Right ventricle myocardium superior (tissue), 1 donor: ENCODE data around the gene RFX8. TPM values are rescaled to one million over a fixed set of nuclear protein-coding genes. Genes with fewer than 3 reads are reported as not detected.

Experiments used
- ATAC-seq: fragments of 200-7000 bp; cut with Tn5 transposase; one replicate; pipeline ENCODE4 v1.9.1; 2020; ENCODE audit warnings: mild to moderate bottlenecking; ENCODE audit not compliant: poor library complexity
- DNase-seq: peaks from one replicate; pipeline ENCODE4 v3.0.0-alpha.2; 2020
- intact Hi-C: fragments of 100-400 bp; cut with DNase I; formaldehyde crosslinking; loops from one replicate; pipeline ENCODE4 v1.11.2; 2022
- total RNA-seq: library from RNA; stranded (reverse); fragmentation: NEBNext Ultra II Directional; extraction: Animal tissue kit (Norgen Biotek cat#: 25700); gene quantifications from one replicate; pipeline ENCODE4 v1.2.1, GENCODE V29; 2021
- donor health status: DM: no; HTN: yes; CAD: no; lungs with severe emphysema.

Gene RFX8
- total RNA-seq, 1 donor from 2014 or later: not detected

DNA sequence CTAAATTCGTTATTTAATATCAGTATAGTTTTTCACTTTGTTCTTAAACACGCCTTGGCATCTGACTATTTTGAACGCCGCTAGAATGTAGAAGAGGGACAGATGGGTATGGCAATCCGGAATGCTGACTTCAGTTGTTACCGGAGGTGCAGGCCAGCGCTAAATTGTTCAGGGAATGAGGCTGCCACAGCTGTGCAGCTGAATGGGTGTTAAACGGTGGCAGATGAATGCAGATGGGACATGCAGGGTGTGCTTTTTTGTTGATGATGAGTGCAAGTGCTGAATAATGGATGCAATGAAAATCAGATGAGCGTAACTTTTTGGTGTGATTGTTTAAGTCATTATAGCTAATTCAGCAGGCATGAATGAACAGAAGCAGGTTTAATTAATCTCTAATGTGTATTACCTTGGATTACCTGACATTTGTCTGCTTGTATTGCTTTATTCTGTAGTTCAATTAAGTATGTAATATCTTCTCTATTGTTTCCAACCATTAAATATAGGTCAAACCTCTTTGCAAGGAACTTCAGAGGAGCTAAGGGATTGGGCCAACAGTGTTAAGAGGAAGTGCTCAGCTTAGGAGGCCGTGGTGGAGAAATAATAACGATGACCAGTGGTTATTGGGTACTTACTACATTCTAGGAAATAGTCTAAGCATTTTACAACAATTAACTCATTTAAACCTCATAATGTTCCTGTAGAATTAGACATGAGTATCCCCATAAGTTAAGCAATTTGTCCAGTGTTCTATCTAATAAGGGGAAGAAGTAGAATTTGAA, 75.7 kb downstream of the RFX8 start:
- DNase-seq (no peak), ATAC-seq (no peak)
- intact Hi-C loops: no loop called here

DNA sequence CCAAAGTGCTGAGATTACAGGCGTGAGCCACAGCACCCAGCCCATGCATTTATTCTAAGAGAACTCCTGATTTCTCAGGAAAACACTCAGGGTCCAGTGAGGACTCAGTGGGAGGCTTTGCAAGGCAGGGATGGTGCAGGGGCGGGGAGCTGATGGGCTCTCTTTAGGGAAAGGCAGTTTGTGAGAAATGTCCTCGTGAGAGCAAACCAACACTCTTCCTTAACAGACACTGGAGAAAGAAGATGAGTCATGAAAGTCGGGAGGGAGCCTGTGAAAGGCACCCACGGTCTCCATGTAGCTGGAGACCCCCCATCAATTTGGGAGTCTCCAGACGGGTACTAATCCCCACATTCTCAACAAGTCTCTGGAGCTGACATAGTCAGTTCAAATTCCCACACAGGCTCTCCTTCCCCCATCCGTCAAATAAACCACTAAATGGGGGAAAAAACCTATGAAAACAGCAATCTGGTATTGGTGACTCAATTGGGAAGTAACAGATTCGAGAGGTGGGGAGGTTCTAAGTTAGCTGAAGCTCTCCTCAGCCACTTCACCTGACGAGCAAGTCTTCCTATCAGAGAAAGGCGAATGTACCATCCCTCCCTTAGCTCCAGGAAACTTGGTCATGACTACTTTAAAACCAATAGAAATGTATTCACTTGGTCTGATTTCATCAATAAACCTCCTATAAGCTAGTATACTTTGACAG, 76.6 kb downstream of the RFX8 start:
- ATAC-seq (no peak), DNase-seq (no peak)
- intact Hi-C loops: no loop called here

DNA sequence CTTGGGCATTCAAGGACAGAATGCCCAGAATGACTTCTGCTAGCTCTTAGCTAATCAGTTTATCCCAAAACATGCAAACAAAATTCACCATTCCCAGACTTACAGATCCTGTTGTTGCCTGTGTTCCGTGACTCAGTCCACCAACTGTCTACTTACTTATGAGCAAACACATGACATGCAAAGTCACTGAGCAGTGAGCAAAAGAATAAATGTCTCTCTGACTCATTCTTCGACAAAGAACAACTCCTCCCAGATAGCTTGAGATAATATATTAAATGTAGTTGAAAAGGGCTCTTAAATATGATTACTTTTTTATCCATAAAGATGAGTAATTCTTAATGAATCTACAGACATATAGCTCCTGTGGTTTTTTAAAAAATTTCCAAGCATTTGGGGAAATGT, 78.6 kb downstream of the RFX8 start:
- intact Hi-C loops: no loop called here
- DNase-seq (no peak), ATAC-seq (no peak)

DNA sequence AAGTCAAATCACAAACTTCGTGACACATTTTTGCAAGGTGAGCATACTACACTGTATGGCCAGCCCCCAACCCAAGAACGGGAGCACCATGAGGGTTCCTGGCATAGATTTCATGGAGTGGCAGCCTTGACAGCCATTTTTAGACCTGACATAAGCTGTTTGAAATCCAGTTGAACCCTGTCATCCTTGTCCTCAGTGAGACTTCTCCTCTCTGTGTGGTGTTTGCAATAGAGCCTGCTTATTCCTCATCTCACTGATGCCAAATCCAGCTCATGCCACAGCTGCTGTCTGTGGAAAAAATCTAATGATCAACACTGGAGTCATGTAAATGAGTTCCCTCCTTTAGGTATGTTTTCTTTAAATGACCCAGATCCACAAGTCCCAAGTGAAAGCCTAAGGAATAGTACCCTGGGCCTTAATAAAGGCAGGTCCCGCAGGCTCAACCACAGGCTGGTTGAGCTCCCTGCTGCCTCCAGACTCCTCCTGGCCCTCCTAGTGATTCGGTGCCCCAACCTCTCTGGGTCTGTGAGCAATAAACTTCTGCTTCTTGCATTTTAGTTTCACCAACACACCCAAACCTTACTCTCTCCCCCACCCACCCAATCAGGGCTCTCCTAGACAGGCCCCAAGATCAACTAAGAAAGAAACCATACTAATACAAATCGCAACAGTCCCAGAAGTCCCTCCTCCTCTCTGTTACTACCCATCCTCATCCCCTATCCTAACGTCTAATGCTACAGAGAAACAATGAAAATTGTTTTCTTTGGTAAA, 79.2 kb downstream of the RFX8 start:
- no peak for ATAC-seq
- intact Hi-C loops: no loop called here
- no peak for DNase-seq

DNA sequence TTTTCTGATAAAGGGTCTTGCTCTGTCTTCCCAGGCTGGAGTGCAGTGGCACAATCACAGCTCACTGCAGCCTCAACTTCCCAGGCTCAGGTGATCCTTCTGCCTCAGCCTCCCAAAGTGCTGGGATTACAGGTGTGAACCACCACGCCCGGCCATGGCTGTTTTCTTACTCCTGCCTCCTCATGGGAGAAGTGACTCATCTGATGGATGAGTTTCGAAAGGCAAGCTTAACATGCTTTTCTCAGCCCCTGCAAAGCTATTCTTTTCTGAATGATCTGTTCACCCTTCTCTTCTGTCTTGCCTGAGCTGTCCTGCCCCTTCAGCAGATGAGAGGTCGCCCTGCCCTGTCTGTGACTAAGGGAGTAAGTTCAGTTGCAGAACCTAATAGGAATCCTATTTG, 86.7 kb downstream of the RFX8 start:
- ATAC-seq: no peak
- intact Hi-C loops: no loop called here

DNA sequence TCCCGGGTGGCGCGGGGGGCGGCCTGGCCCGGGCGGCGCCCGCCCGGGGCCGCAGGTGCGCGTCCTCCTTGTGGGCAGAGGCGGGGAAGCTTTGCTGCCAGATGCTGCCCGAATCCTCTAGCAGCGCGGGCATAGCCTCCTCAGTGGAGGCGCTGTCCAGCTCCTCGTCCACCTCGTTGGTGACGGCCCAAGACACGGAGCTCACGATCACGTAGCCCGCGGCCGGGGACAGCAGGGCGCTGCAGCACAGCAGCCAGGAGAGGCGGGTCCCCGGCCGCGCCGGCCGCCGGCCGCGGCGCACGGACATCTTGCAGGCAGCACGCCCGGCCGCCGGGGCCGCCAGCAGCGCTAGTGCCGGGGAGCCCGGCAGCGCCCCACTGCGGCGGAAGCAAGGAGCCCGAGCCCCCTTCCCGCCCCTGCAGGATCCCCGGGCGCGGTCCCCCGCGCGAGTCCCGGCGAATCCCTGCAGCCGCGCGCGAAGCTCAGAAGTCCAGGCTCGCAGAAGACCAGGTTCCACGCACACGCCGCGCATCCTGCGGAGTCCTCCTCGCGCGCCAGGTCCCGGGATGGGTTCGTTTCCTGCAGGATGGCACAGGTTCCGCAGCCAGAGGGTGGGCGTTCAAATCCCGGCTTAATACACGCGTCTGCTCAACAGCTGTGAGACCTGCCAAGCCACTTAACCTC, 87.6 kb downstream of the RFX8 start, which contains the start of gene CREG2:
Gene CREG2 (minus strand): TSS at position 353 of the 684 bp plus-strand sequence. CDS start 46 bp downstream, at position 307.
- DNase-seq (peak; percentile 79), ATAC-seq (peak; percentile 95)
- intact Hi-C loops: no loop called here

More for the DNA sequence above, 86.7 kb downstream of the RFX8 start:
- DNase-seq: no peak

DNA sequence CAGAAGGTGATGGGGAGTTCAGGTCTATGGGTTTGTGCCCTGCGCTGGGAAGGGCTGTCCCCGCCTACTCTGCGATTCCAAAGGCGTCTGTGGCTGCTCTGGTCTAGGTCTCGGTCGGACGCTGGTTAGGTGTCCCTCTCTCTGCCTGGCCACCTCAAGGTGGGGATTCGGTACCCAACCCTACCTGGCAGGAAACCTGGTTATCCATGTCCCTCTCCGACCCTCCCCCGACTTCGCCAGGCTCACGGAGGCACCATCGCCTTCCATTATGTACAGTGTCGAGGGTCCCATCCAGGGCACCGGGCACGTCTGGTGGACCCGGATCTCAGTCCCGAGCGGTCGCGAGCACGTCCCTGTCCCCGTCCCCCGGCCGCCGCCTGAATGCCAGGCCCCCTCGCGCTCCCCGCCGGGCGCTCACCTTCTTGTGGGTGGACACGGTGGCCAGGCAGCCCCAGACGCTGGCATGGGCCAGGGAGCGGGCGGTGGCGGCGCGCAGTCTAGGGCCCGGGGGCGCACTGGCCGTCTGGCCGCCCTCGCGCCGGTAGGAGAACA, 88.2 kb downstream of the RFX8 start:
- peak; percentile 26 for ATAC-seq
- no peak for DNase-seq
- intact Hi-C loops: no loop called here

DNA sequence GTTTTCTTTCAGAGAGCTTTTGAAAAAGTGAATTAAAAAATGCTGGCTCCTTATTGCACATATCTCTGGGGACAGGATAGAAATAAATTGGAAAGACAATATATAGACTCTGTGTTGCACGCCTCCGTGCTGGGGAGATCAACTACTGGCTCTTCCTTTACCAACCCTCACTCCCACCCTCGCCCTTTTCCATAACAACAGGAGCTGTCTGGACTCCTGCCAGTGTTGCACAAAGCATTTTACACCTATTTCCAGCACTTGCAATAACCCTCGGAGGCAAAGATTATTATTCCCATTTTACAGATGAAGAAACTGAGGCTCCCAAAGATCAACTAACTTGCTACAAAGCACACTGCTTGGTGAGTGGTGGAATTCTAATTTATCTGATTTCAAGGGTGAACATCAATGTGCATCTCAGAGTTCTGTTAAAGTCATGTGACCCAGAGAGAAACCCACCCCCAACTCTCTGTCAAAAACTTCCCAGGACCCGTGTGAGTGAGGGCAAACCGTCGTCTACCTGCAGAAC, 91.8 kb downstream of the RFX8 start:
- intact Hi-C loops: no loop called here
- no peak for ATAC-seq
- DNase-seq: no peak

DNA sequence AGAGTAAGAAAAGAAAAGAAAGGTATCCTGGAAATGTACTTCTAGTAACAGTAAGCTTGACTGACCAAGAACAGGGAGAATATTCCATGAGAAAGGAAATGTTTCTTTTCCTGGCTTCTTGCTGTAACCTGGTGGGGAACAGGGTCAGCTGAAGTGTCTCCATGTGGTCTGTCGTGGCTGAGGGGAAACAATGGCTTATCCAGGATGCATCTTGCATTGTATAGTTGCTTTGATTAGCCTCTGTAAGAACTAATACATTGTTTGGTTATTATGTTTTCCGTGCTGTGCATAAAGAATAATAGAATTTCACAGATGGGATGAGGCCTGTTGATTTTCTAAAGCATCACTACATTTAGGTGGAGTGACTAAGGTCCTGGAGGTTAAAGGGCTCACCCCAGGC, 92.5 kb downstream of the RFX8 start:
- DNase-seq (no peak), ATAC-seq (no peak)
- intact Hi-C loops: no loop called here

DNA sequence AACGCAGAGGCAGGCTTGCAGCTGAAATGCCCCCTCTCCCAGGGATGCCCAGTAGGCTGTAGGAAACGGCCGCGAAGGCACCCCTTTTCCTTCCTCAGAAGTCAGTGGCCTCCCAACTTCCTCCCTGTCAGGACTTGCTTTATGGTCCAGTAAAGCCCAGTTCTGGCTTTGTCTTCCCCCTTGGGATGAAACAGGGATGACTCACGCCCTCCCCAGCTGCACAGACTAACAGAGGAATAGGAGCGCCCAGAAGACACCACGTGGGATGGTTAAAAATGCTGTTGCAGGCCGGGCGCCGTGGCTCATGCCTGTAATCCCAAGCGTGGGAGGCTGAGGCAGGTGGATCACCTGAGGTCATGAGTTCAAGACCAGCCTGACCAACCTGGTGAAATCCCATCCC, 94.5 kb downstream of the RFX8 start:
- DNase-seq (peak; percentile 58), ATAC-seq (peak; percentile 82)
- intact Hi-C loops: no loop called here

DNA sequence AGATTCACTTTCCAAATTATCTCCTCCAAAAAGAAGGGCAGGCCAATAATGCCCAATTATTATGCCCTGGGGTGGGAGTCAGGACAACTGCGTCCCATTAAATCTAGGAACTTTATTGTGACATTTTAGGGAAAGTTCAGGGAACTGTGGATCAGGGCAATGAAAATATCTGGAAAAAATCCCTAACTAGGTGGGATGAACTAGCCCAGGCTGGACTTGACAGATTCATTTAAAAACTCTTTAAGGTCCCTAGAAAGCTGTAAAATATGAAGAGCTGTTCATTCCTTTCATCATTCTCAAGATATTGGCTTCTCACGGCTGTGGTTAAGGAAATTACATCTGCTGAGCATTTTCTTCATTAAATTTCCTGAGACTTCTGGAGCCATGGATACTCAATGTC, 95.8 kb downstream of the RFX8 start:
- intact Hi-C loops: no loop called here
- DNase-seq (no peak), ATAC-seq (no peak)

DNA sequence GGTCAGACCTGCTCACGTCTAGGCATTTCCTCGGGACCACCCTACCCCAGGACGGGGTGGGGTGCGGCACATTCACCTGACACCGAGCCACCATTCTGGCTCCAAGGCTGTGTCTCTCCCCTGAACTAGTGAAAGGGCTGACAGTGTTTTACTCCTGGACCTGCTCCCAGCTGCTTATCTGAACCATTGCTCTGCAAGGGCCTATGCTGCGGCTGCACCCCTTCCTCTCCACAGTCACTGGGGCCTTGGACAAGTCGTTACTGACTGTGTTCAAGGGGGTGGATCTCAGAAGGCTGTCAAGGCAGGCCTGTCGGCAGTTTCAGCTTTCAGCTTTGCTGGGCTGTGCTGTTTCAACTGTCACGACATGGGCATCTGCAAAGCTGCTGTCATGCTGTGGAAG, 99.3 kb downstream of the RFX8 start:
- DNase-seq: no peak
- intact Hi-C loops: no loop called here
- ATAC-seq: peak; percentile 72

DNA sequence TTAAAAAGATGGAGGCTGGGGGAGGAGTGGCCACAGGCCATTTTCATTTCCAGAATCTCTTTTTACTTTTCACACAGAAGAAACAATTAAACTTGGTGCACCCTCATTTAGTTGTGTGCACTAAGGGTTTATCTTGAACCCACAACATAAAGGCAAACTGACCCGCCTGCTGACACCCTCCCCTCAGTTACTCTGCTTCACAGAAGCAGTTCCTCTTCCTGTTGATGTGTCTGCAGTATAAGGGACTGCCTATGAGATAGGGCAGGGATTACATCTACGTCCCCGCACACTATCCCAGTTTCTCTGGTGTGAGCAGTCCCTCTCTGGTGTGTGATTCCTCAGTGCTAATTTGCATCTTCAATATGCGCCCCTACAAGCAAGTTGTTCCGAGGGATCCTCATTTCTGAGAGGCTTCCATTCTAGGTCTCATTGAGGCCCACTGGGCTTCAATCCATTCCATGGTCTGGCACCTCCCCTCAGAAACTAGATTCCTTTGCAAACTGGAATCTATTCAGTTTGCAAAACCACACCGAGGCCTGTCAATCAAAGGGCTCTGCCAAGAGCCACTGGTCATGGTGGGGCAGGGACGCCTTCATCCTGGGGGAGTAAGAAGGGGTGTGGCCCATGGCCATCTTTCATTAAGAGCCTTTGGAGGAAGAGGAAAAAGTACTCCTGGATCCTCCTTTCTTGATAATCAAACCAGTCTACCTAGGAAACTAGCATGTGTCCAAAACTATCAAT, 99.9 kb downstream of the RFX8 start:
- intact Hi-C loops: no loop called here
- ATAC-seq (no peak), DNase-seq (no peak)

DNA sequence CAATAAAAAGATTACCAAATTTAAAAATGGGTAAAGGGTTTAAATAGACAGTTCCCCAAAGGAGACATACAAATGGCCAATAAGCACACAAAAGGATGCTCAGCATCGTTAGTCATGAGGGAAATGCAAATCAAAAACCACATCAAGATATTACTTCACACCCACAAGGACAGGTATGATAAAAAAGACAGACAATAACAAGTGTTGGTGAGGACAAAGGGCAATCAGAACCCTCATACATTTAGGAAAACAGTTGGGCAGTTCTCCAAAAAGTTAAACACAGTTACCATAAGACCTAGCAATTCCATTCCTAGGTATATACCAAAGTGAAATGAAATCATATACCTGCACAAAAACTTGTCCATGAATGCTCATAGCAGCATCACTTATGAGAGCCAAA, 102.1 kb downstream of the RFX8 start:
- ATAC-seq (no peak), DNase-seq (no peak)
- intact Hi-C loops: no loop called here

DNA sequence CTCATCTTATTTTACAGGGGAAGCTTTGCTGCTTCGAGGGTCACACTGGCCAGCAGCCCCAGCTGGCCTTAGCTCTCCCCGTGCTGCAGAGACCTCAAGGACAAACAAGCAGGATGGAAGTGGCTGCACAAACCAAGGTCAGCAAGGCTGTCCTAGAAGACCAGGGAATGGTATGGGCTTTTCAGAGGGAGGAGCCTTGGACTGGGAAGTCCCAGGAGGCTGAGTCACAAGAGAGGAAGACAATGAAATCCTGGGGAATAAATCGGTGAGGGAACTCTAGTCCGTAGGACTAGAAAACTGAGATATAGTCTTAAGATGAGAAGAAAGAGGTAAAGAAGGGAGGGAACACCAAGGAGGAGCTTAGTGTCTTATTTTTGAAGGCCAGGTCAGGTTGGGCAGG, 103.3 kb downstream of the RFX8 start:
- intact Hi-C loops: no loop called here
- no peak for DNase-seq
- no peak for ATAC-seq

DNA sequence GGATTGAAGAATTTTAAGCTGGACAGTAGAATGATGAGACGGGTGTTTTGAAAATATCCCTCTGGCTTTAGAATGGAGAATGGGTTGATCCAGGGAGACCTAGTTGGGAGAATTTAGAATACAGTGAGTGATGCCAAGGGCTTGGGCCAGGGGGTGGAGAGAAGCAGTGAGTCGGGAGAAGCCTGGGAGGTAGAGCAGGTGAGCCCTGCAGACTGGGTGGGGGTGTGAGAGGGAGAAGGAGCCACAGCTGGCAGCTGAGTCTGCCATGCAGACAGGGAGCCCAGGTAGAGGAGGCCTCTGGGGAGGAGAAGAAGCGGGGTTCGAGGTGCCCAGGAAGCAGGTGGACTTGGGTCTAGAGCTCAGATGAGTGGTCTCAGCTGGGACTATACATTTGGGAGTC, 105.8 kb downstream of the RFX8 start:
- DNase-seq: no peak
- no peak for ATAC-seq
- intact Hi-C loops: no loop called here

DNA sequence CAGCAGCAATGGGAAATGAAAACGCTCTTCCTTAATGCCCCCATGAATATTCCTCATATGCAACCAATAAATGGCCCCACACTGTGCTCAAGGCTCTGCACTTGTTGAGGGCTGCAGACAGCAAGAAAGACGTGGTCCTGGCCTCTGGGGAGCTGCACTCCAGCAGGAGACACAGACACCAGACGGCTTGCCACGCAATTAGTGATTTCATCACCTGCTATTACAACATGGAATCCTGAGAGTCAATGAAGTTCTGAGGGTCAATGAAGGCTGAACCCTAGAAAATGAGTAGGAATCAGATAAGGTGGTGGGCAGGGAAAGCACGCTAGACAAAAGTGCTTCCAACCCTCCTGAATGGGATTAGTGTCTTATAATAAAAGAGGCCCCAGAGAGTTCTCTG, 106.5 kb downstream of the RFX8 start:
- DNase-seq (no peak), ATAC-seq (no peak)
- intact Hi-C loops: no loop called here

DNA sequence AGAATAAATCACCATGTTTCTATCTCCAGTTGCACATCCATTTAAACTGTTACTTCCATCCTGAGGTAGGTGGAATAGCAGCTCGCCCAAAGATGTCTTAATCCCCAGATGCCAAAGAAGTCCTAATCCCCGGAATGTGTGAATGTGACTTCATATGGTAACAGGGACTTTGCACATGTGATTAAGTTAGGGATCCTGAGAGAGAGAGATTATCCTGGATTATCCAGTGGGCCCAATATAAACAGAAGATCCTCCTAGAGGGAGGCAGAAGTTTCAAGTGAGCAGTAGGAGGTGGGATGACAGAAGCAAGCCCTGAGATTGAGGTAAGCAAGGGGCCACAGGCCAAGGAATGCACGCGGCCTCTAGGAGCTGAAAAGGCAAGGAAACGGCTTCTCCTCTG, 107.4 kb downstream of the RFX8 start:
- DNase-seq (no peak), ATAC-seq (no peak)

More for the DNA sequence above, 107.4 kb downstream of the RFX8 start:
- intact Hi-C loops: no loop called here
